HG03135 (cell line): ENCODE measurements around the gene CTIF.
"Not testable (repeated sequence)": the region's sequence is repeated elsewhere in the genome, so short reads cannot be mapped to it uniquely, and the experiment has no call there.

Experiments used
- ATAC-seq: cut with Tn5 transposase; IDR thresholded peaks from one replicate; pipeline ENCODE4 v1.9.1; 2021; ENCODE audit warnings: mild to moderate bottlenecking, moderate library complexity; ENCODE audit not compliant: unreplicated experiment

Gene CTIF

DNA sequence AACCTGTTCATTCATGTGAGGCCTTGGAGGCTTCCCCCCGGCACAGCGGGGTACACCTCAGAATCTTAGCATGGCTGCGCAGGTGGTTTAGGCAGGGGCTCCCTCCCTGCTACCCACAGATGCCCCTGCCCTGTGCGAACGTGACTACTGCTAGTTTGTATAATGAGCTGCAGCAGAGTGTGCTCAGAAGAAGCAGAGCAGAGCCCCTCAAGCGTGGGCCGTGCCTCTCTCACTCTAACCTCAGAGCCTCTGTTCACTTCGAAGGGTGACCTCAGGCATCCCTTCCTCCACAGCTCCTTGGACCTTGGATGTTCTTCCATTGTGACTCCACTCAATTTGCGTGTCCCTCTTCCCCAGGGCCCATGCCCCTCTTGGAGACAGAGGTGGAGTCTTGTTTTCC lies 161.6 kb downstream of the CTIF start:
- no peak for ATAC-seq

DNA sequence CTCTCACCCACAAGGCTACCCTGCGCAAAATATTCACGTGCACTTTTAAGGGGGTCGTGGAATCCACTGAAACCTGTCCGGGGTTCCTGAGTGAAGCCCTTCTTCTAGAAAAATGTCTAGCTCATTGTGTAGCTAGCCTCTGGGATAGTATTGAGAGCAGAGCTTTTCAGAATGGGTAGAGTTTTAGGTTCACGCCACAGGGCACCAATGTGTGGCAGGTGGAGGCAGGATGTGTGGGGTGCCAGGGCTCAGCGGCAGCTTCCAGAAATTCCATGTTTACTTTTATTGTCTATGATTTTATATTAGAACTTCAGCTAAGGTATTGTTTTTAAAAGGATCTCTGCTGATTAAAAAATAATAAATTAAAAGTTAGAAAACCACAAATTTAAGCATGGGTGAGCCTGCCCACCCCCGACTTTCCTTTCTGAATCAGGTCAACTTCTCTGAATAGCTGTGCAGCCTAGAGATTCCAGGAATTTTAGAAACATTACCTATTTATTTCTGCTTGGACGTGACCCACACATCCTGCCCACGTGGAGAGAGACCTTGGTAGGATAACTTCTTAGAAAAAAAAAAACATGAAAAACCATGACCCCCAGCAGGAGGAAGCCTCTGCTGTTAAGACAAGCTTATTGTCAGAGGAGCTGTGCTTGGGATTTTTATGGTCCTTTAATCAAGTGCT lies 163.7 kb downstream of the CTIF start:
- ATAC-seq, result no peak

DNA sequence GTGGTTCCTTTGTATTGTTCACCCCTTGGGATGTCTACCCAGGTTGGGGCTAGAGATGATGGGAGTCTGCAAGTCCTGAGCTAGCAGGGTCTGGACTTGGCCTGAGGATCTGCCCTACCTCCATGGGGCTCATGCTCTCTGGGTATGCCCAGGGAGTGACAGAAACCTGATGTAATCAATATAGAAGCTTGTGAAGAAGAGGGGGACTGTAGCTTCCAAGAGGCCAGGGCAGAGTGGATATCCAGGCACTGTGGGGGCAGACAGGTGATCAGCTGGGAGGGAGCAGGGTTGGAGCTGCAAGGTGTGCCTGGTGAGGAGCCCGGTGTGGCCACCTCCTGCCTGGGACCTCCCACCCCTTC lies 164.2 kb downstream of the CTIF start:
- no peak for ATAC-seq

DNA sequence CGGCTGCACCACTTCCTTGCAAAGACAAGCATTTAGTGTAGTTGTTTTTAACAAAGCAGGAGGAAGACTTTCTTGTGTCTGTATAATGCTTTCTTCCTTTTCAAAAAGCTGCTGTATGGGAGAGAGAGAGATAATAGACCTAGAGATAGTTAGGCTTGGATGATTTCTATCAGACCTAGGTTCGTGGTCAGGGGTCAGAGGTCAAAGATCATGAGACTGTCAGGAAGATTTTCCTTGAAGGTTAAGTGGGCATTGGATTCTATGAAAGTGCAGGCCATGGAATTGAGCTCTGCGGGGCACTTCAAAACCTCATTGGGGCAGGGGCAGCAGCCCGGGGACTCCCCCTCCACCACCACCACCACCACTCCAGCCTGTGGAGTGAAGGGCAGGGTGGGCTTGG lies 164.6 kb downstream of the CTIF start:
- no peak for ATAC-seq

DNA sequence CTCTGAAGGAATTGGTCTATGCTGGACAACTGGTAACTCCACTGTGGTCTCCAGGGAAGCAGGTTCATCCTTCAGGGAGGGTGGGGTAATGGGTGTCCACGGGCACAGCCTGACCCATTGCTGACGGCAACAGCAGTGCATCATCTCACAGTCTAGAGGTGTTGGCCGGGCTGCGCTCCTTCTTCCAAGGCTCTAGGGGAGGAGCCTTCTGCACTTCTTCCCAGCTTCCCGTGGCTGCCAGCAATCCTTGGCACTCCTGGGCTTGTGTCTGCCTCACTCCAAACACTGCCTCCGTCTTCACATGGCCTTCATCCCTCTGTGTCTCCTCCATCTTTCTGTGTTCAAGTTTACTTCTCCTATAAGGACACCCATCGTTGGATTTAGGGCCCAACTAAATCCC lies 166.2 kb downstream of the CTIF start:
- ATAC-seq, result no peak

DNA sequence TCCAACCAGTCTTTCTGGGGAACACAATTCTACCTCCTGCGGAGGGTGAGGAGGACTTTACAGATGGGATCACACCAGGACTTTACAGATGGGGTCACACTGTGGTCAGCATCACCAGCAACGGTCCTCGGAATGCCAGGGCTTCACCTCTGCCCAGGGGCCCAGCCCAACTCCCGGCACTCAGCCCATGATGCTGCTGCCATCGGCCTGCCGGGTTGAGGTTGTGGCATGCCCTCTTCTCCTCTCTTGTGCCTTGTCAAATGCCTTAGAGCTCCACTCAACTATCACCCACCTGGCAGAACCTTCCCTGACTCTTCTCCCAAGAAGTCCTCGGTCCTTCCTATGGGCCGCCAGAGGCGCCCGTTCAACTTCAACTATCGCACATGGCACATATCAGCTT lies 166.7 kb downstream of the CTIF start:
- no peak for ATAC-seq

DNA sequence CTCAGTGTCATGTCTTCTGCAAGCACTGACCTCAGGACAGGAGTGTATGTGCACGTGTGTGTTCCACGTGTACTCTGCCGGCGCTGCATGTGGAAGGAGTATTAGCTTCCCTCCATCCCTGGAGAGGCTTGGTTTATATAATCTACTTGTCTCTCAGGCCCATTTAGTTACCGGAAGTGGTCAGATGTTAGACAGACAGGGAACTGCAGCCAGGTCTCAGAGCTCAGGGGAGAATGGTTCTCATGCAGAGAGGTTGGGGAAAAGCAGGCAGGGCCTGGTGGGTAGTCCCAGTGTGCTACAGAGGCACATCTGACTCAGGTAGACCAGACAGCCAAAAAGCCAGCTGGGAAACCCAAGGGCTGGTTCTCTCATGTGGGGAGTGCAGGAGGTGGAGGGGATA lies 167.9 kb downstream of the CTIF start:
- no peak for ATAC-seq

DNA sequence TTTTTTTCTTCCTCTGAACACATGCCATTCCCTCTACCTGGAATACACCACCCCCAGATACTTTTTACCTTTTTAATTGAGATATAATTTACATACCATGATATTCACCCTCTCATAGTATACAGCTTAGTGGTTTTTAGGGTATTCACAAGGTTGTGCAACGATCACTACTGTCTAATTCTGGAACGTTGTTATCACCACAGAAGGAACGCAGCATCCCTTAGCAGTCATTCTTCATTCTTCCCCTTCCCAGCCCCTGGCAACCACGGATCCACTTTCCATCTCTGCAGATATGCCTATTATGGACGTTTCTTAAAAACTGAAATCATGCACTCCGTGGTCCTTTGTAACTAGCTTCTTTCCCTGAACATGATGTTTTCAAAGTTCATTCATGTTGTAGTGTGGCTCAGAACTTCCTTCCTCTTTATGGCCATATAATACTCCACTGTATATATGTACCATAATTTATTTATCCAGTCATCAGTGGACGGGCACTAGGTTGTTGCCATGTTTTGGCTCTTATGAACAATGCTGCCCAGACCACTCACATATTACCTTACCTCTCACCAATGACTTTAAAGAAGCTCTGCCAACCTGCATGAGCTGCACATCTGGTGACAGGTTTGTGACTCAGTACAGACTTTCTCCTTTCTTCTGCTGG lies 168.9 kb downstream of the CTIF start:
- no peak for ATAC-seq

DNA sequence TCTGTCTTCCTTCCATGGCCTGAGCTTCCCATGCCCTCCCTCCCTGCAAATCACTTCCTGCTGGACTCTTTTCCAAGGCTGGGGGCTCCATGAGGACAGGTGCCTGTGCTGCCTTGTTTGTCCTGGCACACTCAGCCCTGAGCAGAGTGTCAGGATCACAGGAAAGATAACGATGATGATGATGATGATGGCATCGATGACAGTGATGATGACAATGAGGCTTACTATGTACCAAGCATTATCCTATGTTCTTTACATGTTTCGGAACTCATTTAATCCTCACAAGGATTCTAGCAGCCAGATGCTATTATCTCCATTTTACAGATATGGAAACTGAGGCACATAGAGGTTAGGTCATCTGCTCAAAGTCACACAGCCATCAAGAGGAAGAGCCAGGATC lies 170.0 kb downstream of the CTIF start:
- ATAC-seq, result no peak

DNA sequence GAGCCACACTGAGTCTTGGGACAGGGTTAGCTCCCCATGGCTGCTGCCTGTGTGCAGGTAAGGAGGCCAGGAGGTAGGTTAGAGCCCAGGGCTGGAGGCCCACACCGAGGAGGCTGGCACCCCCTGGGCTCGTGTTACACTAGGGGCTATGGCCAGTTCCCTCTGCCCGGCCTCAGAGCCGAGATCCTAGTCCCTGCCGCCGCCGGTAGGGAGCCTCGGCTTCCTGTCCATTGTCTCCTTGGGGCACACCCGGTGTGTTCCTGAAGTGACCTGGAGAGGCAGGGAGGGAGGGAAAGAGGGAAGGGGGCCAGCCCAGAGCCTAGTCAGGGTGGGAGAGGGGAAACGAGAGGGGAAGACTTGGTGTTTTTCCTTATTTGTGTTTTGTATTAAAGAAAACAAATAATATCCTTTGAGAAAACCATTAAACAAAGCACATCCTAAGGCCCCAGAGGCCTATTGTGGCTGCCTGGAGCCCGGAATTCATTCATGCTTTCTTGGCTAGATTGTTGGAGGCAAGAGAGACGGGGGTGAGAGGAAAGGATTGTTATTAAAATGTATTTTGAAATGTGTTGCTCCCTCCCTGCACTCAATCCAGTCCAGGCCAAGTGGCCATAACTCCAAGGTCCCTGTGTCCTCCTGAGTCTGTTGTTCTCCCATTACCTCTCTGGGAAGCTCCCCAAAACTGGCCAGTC lies 170.7 kb downstream of the CTIF start:
- ATAC-seq, result no peak

DNA sequence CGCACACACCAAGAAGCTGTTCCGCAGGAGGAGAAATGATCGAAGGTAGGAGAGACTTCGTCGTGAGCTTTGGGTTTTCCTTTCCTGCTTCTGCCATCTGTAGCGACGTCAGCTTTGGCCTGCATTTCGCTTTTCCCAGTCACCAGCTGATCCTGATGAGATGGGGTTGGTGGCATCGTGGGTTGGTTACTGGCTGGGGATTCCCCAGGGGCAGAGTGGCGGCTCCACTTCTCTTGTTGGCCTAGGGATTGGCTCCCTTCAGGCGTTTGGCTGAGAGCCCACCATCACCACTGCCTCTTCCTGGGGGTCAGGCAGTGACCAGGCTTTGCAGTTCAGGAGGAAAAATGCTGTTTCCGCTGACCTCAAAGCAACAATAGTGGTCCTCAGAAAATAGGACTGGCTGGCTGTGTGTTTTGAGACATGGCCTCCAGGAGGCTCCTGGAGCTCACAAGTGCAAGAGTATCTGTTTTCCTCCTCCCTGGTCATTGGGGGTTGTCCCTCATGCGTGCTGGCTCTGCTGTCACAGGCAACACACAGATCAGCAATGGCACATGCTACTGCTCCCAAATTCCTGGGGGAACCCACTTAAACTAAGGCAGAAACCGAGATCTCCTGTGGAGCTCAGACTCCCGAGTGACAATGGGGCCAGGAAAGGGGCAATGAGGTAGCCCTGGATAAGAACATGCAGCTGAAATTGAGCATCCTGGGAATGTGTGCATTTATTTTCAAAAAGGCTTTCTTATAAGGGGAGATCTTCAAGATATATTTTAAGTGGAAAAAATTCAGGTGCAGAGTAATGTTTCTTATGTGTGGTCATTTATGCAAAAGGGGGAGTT lies 173.0 kb downstream of the CTIF start:
- ATAC-seq, result no peak

DNA sequence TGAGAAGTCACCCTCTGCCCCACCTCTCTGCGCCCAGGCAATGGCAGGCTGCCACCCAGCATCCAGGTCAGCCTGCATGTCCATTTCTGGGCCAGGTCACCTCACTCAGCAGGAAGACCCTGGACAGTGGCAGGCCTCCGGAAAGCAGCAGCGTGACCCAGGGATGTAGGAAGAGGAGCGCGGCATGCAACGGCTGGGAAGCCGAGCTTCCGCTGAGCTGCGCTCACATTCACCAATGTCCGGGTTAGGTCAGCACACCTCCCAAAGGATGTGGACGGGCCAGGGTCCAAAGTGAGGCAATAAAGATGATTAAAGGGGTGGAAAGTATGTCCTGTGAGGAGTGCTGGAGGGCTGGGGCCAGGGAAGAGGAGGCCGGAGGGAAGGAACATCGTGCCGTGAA lies 174.5 kb downstream of the CTIF start:
- no peak for ATAC-seq

DNA sequence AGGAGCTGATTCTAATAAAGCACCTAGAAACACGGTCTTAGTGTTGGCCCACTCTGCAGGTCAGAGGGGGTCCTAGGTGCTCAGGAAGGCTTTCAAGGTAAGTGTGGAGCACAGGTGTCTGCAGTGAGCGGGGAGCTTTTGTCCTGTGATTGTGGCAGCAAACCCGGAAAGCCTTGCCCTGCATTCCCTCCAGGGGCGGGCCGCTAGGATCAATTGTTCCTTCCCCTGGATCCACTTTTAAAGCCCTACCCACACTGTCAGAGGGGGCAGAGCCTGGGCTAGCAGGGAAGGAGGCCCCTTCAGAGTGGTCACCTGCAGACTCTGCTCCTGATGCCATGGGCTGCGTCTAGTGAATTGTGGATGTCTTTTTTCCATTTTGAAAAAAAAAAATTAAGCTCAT lies 176.0 kb downstream of the CTIF start:
- ATAC-seq, result no peak

DNA sequence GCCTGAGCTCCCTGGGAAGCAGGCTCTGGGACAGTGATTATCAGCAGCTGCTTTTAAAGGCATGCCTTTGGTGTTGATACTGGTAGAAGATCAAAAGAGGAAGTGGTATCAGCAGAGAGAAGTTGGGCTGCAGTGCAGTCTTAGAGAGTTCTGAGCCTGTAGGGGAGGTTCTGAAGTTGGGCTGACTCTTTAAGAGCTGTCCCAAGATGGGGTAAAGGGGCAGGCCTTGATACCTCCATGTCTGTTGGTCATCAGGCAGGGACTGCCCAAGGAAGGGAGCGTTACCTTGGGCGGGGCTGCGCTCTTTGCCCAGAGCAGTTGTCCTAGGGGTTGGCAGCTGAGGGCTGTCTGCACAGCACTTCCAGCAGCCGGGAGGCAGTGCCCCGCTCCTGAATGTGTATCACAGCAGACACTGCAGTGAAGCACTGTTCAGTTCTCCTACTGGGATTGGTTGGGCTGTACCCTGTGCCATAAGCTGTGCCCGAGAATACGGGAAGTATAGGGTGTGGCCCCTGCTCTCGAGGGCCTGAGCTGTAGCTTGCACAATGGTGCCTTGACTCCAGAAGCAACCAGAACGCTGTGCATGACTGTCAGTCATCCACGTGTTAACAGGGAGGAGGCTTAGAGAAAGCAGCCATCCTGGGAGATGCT lies 177.0 kb downstream of the CTIF start:
- ATAC-seq, result no peak

DNA sequence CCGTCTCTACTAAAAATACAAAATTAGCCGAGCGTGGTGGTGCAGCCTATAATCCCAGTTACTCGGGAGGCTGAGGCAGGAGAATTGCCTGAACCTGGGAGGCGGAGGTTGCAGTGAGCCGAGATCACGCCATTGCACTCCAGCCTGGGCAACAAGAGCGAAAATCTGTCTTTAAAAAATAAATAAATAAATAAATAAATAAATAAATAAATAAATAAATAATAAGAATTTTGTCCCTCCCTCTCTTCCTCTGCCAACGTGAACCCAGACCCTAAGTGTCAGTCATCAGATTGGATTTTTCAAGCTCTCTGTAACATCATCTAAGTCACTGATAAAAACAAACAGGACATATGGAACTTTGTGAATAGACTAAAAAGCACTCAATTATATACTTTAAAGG lies 178.4 kb downstream of the CTIF start:
- not testable (repeated sequence) for ATAC-seq

DNA sequence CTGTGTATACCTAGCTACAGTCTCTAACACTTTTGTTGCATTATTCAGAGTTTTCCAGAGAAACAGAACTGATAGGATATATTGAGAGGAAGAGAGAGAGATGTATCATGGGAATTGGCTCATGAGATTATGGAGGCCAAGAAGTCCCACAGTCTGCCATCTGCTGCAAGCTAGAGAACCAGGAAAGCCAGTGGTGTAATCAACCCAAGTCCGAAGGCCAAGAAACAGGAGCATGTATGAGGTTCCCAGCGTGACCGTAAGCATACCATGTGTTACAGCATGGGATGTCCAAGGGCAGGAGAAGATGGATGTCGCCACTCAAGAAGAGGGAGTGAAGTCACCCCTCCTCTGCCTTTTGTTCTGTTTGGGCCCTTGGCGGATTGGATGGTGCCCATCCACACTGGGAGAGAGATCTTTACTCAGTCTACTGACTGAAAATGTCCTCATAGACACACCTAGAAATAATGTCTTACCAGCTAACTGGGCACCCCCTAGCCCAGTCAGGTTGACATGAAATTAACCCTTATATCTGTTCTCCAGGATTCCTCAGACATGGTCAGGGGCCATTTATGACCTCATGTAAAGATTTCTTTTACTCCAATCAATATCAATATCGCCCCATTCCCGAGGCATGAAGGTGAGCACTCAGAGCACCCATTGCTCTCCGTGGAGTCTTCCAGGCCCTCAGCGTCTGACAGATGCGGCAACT lies 179.6 kb downstream of the CTIF start:
- ATAC-seq, result no peak

DNA sequence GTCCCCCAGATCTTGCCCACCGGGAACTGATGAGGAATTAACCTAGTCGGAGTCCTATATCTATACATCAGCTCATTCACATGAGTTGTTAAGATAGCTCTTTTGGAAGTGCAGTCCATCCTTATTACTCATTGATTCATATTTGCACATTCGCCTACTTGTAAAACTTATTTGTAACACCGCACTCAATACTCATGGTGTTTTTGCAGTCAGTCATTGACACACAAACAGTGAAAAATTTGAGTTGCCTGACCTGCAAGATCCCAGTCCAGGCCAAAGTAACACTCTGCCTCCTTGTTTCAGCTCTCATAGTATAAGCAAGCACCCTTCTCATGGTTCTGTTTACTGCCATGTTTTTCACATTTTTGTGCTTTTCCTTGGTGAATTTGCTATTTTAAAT lies 180.6 kb downstream of the CTIF start:
- ATAC-seq, result no peak

DNA sequence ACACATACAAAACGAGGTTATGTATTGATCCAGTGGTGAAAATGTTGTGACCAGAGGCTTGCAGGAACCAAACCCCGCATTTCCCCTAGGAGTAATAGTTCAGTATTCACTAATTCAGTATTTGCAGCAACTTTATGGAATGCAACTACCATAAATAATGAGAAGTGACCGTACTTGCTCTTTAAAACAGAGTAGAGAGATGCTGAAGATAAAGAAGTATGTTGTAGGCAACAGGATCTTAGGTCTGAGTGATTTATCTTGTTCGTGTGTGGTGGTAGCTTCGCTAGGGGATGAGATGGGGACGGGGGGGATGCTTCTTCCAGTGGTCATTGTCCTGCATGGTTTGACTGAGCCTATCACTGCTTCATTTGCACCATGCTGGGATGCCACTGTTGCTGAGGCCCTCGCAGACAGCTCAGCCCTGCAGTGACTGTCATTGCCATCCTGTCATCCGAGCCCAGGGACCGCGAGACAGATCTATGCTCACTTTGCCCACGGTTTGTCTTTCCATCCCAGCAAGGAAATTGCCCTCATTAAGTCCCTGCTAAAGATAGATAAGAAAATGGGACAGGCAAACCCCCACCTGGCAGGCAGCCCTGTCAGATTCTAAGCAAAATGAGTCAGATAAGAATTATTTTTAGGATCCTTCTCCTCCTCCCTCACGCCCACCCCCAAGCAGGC lies 181.3 kb downstream of the CTIF start:
- no peak for ATAC-seq

DNA sequence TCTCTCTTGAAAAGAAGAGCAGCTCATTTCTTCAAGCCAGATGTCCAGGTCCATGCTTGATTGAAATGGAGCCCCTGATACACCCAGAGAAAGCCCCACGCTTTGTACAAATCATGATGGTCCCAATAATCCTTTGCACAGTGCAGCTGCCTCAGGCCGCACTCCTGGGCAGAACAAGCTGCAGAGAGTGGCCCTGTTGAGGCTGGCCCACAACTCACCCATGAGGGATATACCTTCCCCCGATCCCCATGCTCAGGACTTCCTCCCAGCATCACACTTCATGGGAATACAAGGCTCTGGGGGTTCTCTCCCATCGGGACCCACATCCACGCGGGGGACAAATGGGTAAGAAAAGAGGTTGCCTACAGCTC lies 181.8 kb downstream of the CTIF start:
- no peak for ATAC-seq

DNA sequence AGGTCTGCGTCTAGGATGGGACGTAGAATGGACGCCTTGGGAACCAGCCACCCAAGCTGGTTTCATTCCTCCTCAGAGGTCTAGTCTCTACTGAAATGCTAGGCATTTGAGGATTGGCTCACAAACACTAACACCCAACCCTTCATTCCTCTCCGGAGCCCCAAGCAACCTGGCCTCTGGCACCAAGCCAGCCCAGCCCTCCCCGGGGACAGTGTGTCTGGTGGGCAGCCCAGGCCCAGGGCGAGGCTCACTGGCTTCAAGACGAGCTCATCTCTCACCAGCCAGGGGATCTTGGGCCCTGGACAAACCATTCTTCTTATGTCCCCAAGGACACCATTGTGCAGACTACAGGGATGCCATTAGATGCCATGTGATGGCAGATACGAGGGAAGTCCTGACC lies 182.5 kb downstream of the CTIF start:
- no peak for ATAC-seq
